MCF 10A (cell line): ENCODE data around the gene PARN. TPM values are rescaled to one million over a fixed set of nuclear protein-coding genes. Genes with fewer than 3 reads are reported as not detected.

ENCODE experiments used
- BruUV-seq: library from RNA; stranded (reverse); fragments of 400-500 nt; replicated peaks from 2 replicates; lab custom pipeline; 2021; lab: Mats Ljungman, UMichigan
- CTCF ChIA-PET: fragments of 300-600 bp; sonication (Branson Sonifier 250); formaldehyde crosslinking; extraction: SDS; loops from one replicate; lab custom pipeline; 2021; ENCODE audit warnings: antibody characterized with exemption, inconsistent platforms; lab: Yijun Ruan, JAX
- POLR2A ChIA-PET: fragments of 300-600, 350-650 bp; sonication (Branson Sonifier 250); formaldehyde crosslinking; extraction: SDS; loops from one replicate; lab custom pipeline; 2020; ENCODE audit warnings: antibody characterized with exemption, inconsistent platforms; lab: Yijun Ruan, JAX
- DNase-seq: peaks from one replicate; pipeline ENCODE4 v3.0.0-alpha.2; 2018; ENCODE audit not compliant: unreplicated experiment
- H3K27ac Mint-ChIP-seq: one replicate; pipeline ENCODE4 v1.8.0; 2022; ENCODE audit warnings: mild to moderate bottlenecking, low read depth, mixed read lengths; ENCODE audit not compliant: unreplicated experiment
- H3K27me3 Mint-ChIP-seq: one replicate; pipeline ENCODE4 v1.8.0; 2022; ENCODE audit warnings: mixed read lengths; ENCODE audit not compliant: insufficient read depth, unreplicated experiment
- H3K36me3 Mint-ChIP-seq: one replicate; pipeline ENCODE4 v1.8.0; 2022; ENCODE audit warnings: mild to moderate bottlenecking, moderate library complexity, mixed read lengths; ENCODE audit not compliant: insufficient read depth, unreplicated experiment
- H3K4me1 Mint-ChIP-seq: one replicate; pipeline ENCODE4 v1.8.0; 2022; ENCODE audit warnings: mixed read lengths; ENCODE audit not compliant: insufficient read depth, unreplicated experiment
- H3K4me3 Mint-ChIP-seq: one replicate; pipeline ENCODE4 v1.8.0; 2022; ENCODE audit warnings: mild to moderate bottlenecking, moderate library complexity, mixed read lengths; ENCODE audit not compliant: unreplicated experiment
- H3K9me3 Mint-ChIP-seq: one replicate; pipeline ENCODE4 v1.8.0; 2022; ENCODE audit warnings: mixed read lengths; ENCODE audit not compliant: unreplicated experiment
- intact Hi-C: fragments of 100-400 bp; cut with micrococcal nuclease; formaldehyde crosslinking; loops from 2 replicates; pipeline ENCODE4 v1.14.1; 2022
- total RNA-seq: library from RNA; stranded (reverse); gene quantifications from 2 replicates; pipeline ENCODE4 v1.2.3, GENCODE V29; 2022
- TF ChIP-seq, protein P1 (sequence below): fragments of 200-600 bp; IDR thresholded peaks from one replicate; pipeline ENCODE4 v1.8.0; 2022; ENCODE audit warnings: antibody characterized with exemption, mild to moderate bottlenecking; ENCODE audit not compliant: unreplicated experiment

PARN gene
- total RNA-seq, 1 experiment from 2014 or later: 35.0 TPM

DNA sequence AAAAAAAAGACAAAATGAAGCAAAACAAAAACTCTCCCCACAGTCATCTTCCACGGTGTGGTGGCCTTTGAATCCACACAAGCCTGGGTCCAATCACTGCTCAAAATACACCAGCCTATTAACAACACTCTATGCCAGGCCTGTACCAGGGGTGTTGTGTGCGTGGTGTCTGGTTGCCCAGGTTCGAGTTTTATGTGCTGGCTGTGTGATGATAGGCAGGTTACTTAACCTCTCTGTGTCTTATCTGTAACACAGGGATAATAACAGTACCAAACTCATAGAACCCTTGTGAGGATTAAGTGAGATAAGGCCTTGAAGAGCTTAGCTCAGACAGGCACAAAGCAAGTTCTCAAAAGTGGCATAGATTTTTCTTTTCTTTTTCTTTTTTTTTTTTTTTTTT lies 235.2 kb downstream of the PARN start:
- H3K9me3 Mint-ChIP-seq: no peaks in the 10 kb centered on the region
- POLR2A ChIA-PET: interaction anchor here (1.2 kb wide), 1 partner anchor 12 kb away, joined by 3 read pairs; no protein-coding TSS in a partner anchor
- no peak overlapping the region for H3K27ac Mint-ChIP-seq
- H3K4me3 Mint-ChIP-seq: no peak overlapping the region
- H3K4me1 Mint-ChIP-seq: peaks cover 8% of the 10 kb centered on the region
- no TSS peak for BruUV-seq
- intact Hi-C loops: loop anchor here (5.0 kb wide), 1 partner anchor 93 kb away; no protein-coding TSS in a partner anchor
- no peaks in the 10 kb centered on the region for H3K36me3 Mint-ChIP-seq
- CTCF ChIA-PET: interaction anchor here (0.6 kb wide), 1 partner anchor 9 kb away, joined by 3 read pairs; no protein-coding TSS in a partner anchor
- no peak for DNase-seq
- H3K27me3 Mint-ChIP-seq: no peaks in the 10 kb centered on the region
- TF ChIP-seq, protein P1, sequence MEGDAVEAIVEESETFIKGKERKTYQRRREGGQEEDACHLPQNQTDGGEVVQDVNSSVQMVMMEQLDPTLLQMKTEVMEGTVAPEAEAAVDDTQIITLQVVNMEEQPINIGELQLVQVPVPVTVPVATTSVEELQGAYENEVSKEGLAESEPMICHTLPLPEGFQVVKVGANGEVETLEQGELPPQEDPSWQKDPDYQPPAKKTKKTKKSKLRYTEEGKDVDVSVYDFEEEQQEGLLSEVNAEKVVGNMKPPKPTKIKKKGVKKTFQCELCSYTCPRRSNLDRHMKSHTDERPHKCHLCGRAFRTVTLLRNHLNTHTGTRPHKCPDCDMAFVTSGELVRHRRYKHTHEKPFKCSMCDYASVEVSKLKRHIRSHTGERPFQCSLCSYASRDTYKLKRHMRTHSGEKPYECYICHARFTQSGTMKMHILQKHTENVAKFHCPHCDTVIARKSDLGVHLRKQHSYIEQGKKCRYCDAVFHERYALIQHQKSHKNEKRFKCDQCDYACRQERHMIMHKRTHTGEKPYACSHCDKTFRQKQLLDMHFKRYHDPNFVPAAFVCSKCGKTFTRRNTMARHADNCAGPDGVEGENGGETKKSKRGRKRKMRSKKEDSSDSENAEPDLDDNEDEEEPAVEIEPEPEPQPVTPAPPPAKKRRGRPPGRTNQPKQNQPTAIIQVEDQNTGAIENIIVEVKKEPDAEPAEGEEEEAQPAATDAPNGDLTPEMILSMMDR: no peak

DNA sequence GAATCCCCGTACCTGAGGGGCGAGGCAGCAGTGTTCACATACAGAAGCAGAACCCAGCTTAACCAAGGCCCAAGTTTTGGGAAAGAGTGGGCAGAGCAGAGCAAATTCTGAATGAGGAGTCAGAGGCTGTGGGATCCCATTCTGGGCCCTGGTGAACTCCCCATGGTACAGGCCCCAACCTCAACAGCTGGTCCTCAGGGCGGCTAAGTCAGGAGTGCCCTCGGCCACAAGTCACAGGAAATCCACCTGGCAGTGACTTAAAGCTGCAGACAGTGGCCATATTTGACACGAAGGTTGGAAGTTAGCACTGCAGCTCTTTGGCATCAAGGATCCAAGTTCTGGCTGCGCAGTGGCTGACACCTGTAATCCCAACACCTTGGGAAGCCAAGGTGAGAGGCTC lies 237.1 kb downstream of the PARN start:
- POLR2A ChIA-PET: no interaction called here
- no peaks in the 10 kb centered on the region for H3K4me1 Mint-ChIP-seq
- TF ChIP-seq, protein P1: no peak
- no peak overlapping the region for H3K4me3 Mint-ChIP-seq
- CTCF ChIA-PET: interaction anchor here (0.6 kb wide), 2 partner anchors 70 to 92 kb away, joined by 3 read pairs; no protein-coding TSS in a partner anchor
- H3K27me3 Mint-ChIP-seq: no peaks in the 10 kb centered on the region
- H3K27ac Mint-ChIP-seq: no peak overlapping the region
- DNase-seq: no peak
- no TSS peak for BruUV-seq
- H3K36me3 Mint-ChIP-seq: no peaks in the 10 kb centered on the region
- no peaks in the 10 kb centered on the region for H3K9me3 Mint-ChIP-seq
- intact Hi-C loops: no loop called here

DNA sequence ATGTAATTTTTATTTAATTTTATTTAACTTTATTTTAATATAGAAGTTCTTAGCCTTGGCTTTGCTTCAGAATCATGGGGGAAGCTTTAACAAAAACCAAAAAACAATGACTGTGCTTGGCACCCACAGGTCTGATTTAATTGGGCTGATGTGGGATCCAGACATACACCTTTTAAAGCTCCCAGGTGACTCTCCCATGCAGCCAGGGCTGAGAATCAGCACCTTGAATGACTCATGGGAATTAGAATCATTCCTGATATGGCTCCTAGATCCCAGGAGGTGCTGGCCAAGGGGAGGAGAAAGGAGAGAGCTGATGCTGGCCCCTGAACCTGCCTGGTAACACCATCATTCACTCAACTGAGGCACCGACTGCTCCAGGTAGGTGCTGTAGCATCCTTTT lies 240.7 kb downstream of the PARN start:
- no peaks in the 10 kb centered on the region for H3K9me3 Mint-ChIP-seq
- ChIA-PET POLR2A (interaction anchor here (0.8 to 1.3 kb wide), 2 partner anchors 10 to 30 kb away, joined by 3 to 6 read pairs; no protein-coding TSS in a partner anchor), CTCF (no interaction called here)
- no TSS peak for BruUV-seq
- H3K4me1 Mint-ChIP-seq: no peaks in the 10 kb centered on the region
- no peak overlapping the region for H3K27ac Mint-ChIP-seq
- H3K27me3 Mint-ChIP-seq: no peaks in the 10 kb centered on the region
- intact Hi-C loops: no loop called here
- DNase-seq: no peak
- TF ChIP-seq, protein P1: no peak
- no peaks in the 10 kb centered on the region for H3K36me3 Mint-ChIP-seq
- H3K4me3 Mint-ChIP-seq: no peak overlapping the region

DNA sequence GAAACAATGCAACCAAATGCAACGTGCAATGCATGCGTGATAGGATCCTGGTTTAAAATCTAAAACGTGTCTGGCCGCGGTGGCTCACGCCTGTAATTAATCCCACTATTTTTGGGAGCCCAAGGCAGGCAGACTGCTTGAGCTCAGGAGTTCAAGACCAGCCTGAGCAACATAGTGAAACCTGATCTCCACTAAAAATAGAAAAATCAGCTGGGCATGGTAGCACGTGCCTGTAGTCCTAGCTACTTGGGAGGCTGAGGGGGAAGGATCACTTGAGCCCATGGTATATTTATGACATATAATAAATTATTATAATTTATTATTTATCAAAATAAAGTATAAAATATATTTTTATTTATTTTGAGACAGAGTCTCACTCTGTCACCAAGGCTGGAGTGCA lies 241.8 kb downstream of the PARN start:
- Mint-ChIP-seq H3K4me1 (peaks cover 6% of the 10 kb centered on the region), H3K4me3 (no peak overlapping the region), H3K36me3 (peaks cover 4% of the 10 kb centered on the region), H3K9me3 (no peaks in the 10 kb centered on the region), H3K27ac (no peak overlapping the region), H3K27me3 (no peaks in the 10 kb centered on the region)
- BruUV-seq: no TSS peak
- DNase-seq: no peak
- POLR2A ChIA-PET: interaction anchor here (0.6 kb wide), 1 partner anchor 422 kb away, joined by 3 read pairs; no protein-coding TSS in a partner anchor
- intact Hi-C loops: no loop called here
- TF ChIP-seq, protein P1: no peak
- CTCF ChIA-PET: no interaction called here
